Globus pallidus (tissue), 1 donor: ENCODE data around the gene MAP4K4.

Experiments
- DNase-seq: peaks from one replicate; pipeline ENCODE4 v3.0.0-alpha.2; 2015; ENCODE audit warnings: low spot score

Gene MAP4K4

GRCh38 chr2:101692766-101693165 is 4.7 kb upstream of the MAP4K4 start:
- DNase-seq = no peak

- DNase-seq = no peak
Measured at GRCh38 chr2:101693991-101694588, 3.4 kb upstream of the MAP4K4 start.

- DNase-seq = peak; percentile 63
Measured at GRCh38 chr2:101696272-101697123, 1.0 kb upstream of the MAP4K4 start.

GRCh38 chr2:101698014-101698843 is 722 bp downstream of the MAP4K4 start:
- no peak for DNase-seq

- DNase-seq = no peak
Measured at GRCh38 chr2:101698844-101699754, 1.6 kb downstream of the MAP4K4 start.

- DNase-seq = peak; percentile 59
Measured at GRCh38 chr2:101699755-101700461, 2.4 kb downstream of the MAP4K4 start.

GRCh38 chr2:101704046-101704466 is 6.5 kb downstream of the MAP4K4 start:
- peak; percentile 54 for DNase-seq

GRCh38 chr2:101704816-101705578 is 7.5 kb downstream of the MAP4K4 start:
- DNase-seq = no peak

- no peak for DNase-seq
Measured at GRCh38 chr2:101706121-101706818, 8.8 kb downstream of the MAP4K4 start.

- DNase-seq = no peak
Measured at GRCh38 chr2:101706819-101707177, 9.3 kb downstream of the MAP4K4 start.

- DNase-seq = no peak
Measured at GRCh38 chr2:101710036-101710435, 12.5 kb downstream of the MAP4K4 start.

- no peak for DNase-seq
Measured at GRCh38 chr2:101710471-101711318, 13.2 kb downstream of the MAP4K4 start.

- no peak for DNase-seq
Measured at GRCh38 chr2:101714118-101714517, 16.6 kb downstream of the MAP4K4 start.

- no peak for DNase-seq
Measured at GRCh38 chr2:101717071-101717845, 19.8 kb downstream of the MAP4K4 start.

- no peak for DNase-seq
Measured at GRCh38 chr2:101718479-101718878, 21.0 kb downstream of the MAP4K4 start.

- DNase-seq = no peak
Measured at GRCh38 chr2:101718993-101719571, 21.6 kb downstream of the MAP4K4 start.

- no peak for DNase-seq
Measured at GRCh38 chr2:101720732-101721131, 23.2 kb downstream of the MAP4K4 start.
